RWPE2 (cell line): ENCODE data around the gene VWA2.

ENCODE experiments used
- ATAC-seq: fragments of 200-7000 bp; cut with Tn5 transposase; 3 replicates; pipeline ENCODE4 v1.9.1; 2021; ENCODE audit warnings: low read depth
- DNase-seq: peaks from one replicate; pipeline ENCODE4 v3.0.0-alpha.2; 2020; ENCODE audit warnings: low spot score
- H3K27ac ChIP-seq: fragments of 450-650 bp; 2 replicates; pipeline ENCODE4 v1.5.1; 2017; ENCODE audit warnings: mild to moderate bottlenecking; ENCODE audit not compliant: poor library complexity, severe bottlenecking
- H3K27me3 ChIP-seq: fragments of 250-450 bp; sonication (Bioruptor Pico); 2 replicates; pipeline ENCODE4 v1.5.1; 2021; ENCODE audit warnings: mild to moderate bottlenecking, moderate library complexity; ENCODE audit not compliant: insufficient read depth, poor library complexity, severe bottlenecking
- H3K36me3 ChIP-seq: fragments of 250-450 bp; sonication (Bioruptor Pico); 2 replicates; pipeline ENCODE4 v1.5.1; 2020; ENCODE audit warnings: low read depth, mild to moderate bottlenecking, moderate library complexity
- H3K4me1 ChIP-seq: fragments of 250-450 bp; sonication (Bioruptor Pico); 2 replicates; pipeline ENCODE4 v1.5.1; 2021; ENCODE audit warnings: mild to moderate bottlenecking, moderate library complexity; ENCODE audit not compliant: insufficient read depth, poor library complexity, severe bottlenecking
- H3K4me3 ChIP-seq: fragments of 250-450 bp; sonication (Bioruptor Pico); 2 replicates; pipeline ENCODE4 v1.5.1; 2021; ENCODE audit warnings: mild to moderate bottlenecking, moderate library complexity; ENCODE audit not compliant: severe bottlenecking
- H3K9me3 ChIP-seq: fragments of 250-450 bp; sonication (Bioruptor Pico); 2 replicates; pipeline ENCODE4 v1.5.1; 2021; ENCODE audit warnings: mild to moderate bottlenecking, moderate library complexity; ENCODE audit not compliant: severe bottlenecking
- CTCF ChIP-seq: fragments of 450-650 bp; IDR thresholded peaks from one replicate; pipeline ENCODE4 v1.5.1; 2017; ENCODE audit warnings: mild to moderate bottlenecking, moderate library complexity; ENCODE audit not compliant: poor library complexity, severe bottlenecking

Gene VWA2

GRCh38 chr10:114271779-114272167 is 32.7 kb downstream of the VWA2 start:
- H3K36me3 ChIP-seq: no peaks in the 10 kb centered on the region
- no peaks in the 10 kb centered on the region for H3K27me3 ChIP-seq
- no peak for TF ChIP-seq CTCF
- H3K4me1 ChIP-seq: peaks cover 19% of the 10 kb centered on the region
- no peak for DNase-seq
- H3K27ac ChIP-seq: peak overlapping the region; percentile 82
- H3K4me3 ChIP-seq: no peak overlapping the region
- no peaks in the 10 kb centered on the region for H3K9me3 ChIP-seq
- peak; percentile 94 for ATAC-seq

GRCh38 chr10:114272696-114273095 is 33.6 kb downstream of the VWA2 start:
- TF ChIP-seq CTCF: no peak
- H3K9me3 ChIP-seq: no peaks in the 10 kb centered on the region
- no peak overlapping the region for H3K27ac ChIP-seq
- H3K27me3 ChIP-seq: no peaks in the 10 kb centered on the region
- H3K4me3 ChIP-seq: no peak overlapping the region
- no peaks in the 10 kb centered on the region for H3K36me3 ChIP-seq
- peaks cover 14% of the 10 kb centered on the region for H3K4me1 ChIP-seq
- DNase-seq (no peak), ATAC-seq (no peak)

- DNase-seq: no peak
- Histone ChIP-seq H3K36me3 (no peaks in the 10 kb centered on the region), H3K4me3 (no peak overlapping the region), H3K9me3 (no peaks in the 10 kb centered on the region), H3K4me1 (peaks cover 14% of the 10 kb centered on the region), H3K27ac (no peak overlapping the region), H3K27me3 (no peaks in the 10 kb centered on the region)
- ATAC-seq: no peak
- no peak for TF ChIP-seq CTCF
Observed at GRCh38 chr10:114273910-114274309, 34.9 kb downstream of the VWA2 start.

GRCh38 chr10:114274616-114275453 is 35.8 kb downstream of the VWA2 start:
- no peak for TF ChIP-seq CTCF
- no peaks in the 10 kb centered on the region for H3K36me3 ChIP-seq
- no peak for ATAC-seq
- no peaks in the 10 kb centered on the region for H3K9me3 ChIP-seq
- no peak for DNase-seq
- peaks cover 14% of the 10 kb centered on the region for H3K4me1 ChIP-seq
- no peaks in the 10 kb centered on the region for H3K27me3 ChIP-seq
- H3K4me3 ChIP-seq: no peak overlapping the region
- no peak overlapping the region for H3K27ac ChIP-seq

GRCh38 chr10:114276066-114276465 is 37.0 kb downstream of the VWA2 start:
- H3K9me3 ChIP-seq: no peaks in the 10 kb centered on the region
- no peak for ATAC-seq
- no peak for TF ChIP-seq CTCF

More at GRCh38 chr10:114276066-114276465, 37.0 kb downstream of the VWA2 start:
- Histone ChIP-seq H3K36me3 (no peaks in the 10 kb centered on the region), H3K27ac (no peak overlapping the region), H3K4me1 (peaks cover 10% of the 10 kb centered on the region), H3K27me3 (no peaks in the 10 kb centered on the region), H3K4me3 (no peak overlapping the region)
- no peak for DNase-seq
